GM12801 (cell line): ENCODE data around the gene TMEM94.

ENCODE experiments used
- CTCF ChIP-seq: IDR thresholded peaks from one replicate; pipeline ENCODE4 v1.5.1; 2011; ENCODE audit warnings: control low read depth; ENCODE audit not compliant: insufficient read length; ENCODE audit errors: extremely low read depth

The TMEM94 gene

GRCh38 chr17:75456417-75457046, at the start of gene TMEM94:
Gene TMEM94, plus strand, starts transcription at chr17:75456635. Its CDS starts 15,271 bp downstream, at chr17:75471906.
- TF ChIP-seq CTCF = no peak

DNA sequence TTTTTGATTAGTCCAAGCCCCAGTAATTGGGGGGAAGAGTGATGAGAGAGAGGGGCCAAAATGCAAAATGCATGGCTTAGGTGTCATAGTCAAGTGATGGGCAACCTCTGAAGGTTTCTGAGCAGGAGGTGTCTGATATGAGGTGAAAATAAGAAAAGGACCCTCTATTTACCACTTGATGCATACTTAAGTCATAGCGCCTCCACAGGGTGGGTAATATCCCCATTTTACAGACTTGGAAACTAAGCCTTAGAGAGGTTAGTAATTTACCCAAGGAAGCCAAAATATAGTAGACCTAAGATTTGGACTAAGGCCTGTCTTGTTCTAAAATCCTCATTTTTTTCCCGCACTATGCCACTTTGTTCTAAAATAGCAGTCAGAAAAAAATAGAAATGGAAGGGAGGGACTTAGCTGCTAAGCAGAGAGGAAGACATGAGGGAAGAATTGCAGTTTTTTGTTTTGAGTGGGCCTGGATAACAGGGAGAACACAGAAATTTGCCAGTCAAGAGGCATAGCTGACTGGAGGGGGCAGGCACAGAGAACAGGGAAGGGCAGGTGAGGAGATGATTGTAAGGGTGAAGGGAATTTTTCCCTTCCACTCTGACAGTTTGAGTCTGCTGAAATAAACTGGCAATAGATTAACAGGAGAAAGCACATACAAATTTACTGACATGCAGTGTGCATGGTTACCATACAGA, 48.6 kb upstream of the TMEM94 start:
- TF ChIP-seq CTCF = no peak

- no peak for TF ChIP-seq CTCF
These were observed 46.3 kb upstream of the TMEM94 start for GRCh38 chr17:75410141-75410540.

DNA sequence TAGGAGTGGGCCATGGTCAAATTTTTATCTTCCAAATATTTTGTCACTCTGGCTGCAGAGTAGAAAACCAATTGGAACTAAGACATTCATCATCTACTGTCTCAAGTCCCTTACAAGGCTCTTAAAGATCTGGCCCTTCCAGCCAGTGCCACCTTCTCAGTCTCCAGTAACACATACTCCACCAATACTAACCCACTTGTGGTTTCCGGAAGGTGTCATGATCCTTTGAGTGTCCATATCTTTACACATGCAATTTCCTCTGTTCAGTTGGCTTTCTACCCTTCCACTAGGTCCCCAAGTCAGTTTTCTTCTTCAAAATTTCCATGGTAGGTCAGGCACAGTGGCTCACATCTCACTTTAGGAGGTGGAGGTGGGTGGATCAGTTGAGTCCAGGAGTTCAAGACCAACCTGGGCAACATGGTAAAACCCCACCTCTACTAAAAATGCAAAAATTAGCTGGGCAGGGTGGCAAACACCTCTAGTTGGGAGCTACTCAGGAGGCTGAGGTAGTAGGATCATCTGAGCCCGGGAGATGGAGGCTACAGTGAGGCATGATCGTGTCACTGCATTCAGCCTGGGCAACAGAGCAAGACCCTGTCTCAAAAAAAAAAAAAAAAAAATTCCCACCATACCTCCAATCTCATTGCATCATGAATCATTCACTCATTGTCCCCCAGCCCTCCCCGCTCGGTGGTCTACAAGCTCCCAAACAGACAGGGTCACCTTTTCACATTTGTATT, 44.9 kb upstream of the TMEM94 start:
- no peak for TF ChIP-seq CTCF

- no peak for TF ChIP-seq CTCF
These were observed 43.7 kb upstream of the TMEM94 start for GRCh38 chr17:75412455-75413317.

GRCh38 chr17:75414488-75414887, 41.9 kb upstream of the TMEM94 start:
- TF ChIP-seq CTCF = no peak

DNA sequence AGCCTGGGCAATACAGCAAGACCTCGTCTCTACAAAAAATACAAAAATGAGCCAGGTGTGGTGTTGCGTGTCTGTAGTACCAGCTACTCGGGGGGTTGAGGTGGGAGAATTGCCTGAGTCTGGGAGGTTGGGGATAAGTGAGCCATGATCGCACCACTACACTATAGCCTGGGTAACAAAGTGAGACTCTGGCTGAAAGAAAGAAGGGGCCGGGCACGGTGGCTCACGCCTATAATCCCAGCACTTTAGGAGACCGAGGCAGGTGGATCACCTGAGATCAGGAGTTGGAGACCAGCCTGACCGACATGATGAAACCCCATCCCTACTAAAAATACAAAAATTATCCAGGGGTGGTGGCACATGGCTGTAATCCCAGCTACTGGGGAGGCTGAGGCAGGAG, 40.4 kb upstream of the TMEM94 start:
- TF ChIP-seq CTCF = no peak
